ENCODE results near the gene SRP9. TPM values are rescaled to one million over a fixed set of nuclear protein-coding genes. Genes with fewer than 3 reads are reported as not detected.
A peak's percentile ranks its signal among the peaks of the same experiment; 100 is the strongest.

Gene SRP9, protein sequence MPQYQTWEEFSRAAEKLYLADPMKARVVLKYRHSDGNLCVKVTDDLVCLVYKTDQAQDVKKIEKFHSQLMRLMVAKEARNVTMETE
- total RNA-seq (2014; rRNA removed; shearing (Covaris generic); ENCODE audit: low replicate concordance), result 509 and 971 TPM in 2 replicates

DNA sequence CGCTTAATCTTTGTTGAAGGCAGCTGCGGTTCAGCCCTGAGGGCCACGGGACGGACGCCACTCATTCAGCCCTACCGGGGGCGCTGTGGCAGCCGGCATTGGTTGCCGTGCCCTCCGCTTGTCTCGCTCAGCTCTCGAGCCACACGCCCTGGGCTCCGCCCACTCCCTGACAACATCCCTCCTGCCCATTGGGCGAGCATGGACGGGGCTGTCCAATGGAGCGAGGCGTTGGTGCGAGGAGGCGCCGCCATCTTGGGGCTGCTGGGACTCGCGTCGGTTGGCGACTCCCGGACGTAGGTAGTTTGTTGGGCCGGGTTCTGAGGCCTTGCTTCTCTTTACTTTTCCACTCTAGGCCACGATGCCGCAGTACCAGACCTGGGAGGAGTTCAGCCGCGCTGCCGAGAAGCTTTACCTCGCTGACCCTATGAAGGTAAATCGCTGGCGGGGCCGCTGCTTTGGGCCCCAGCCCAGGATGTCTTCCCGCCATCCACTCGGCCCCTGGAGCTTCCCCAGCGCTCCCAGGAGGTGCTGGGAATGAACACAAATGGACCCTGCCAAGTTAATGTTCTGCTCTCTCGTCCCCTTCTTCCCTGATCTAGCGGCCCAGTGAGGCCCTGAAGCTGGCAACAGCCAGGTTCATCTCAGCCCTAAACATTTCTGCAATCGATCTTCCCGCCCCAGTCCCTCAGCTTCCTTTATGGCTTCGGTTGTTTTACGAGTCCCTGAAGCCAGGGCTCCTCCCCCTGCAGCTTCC, at the start of gene SRP9:
SRP9 (plus strand) TSS at position 244 of the 754 bp plus-strand sequence; CDS start at position 359, 115 bp downstream.
- Histone ChIP-seq H3K9me3 (no peaks in the 10 kb centered on the region), H3K27me3 (no peaks in the 10 kb centered on the region), H3K4me3 (peak within 1 kb of the TSS; percentile 92), H3K36me3 (peaks cover 38% of the 10 kb centered on the region)
- peak; percentile 100 for DNase-seq

DNA sequence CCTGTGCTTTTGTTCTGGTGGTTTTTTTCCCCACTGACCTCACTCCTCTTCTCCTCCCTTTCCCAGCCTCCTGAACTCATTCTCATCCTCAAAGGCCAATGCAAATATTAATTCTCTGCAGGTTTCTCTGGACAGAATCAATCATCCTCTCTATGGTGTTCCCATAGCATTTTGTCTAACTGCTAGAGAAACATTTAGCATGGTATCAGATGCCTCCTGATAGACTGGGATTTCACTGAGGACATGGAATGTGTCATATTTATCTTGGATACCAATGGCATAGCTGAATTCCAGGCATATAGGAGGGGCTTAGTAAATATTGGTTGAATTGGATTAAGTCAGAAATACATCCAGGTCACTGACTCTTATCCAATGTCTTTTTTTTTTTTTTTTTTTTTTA, 46.1 kb upstream of the SRP9 start:
- Histone ChIP-seq H3K9me3 (no peaks in the 10 kb centered on the region), H3K27me3 (no peaks in the 10 kb centered on the region), H3K36me3 (no peaks in the 10 kb centered on the region), H3K4me3 (no peak overlapping the region)
- DNase-seq, result no peak

DNA sequence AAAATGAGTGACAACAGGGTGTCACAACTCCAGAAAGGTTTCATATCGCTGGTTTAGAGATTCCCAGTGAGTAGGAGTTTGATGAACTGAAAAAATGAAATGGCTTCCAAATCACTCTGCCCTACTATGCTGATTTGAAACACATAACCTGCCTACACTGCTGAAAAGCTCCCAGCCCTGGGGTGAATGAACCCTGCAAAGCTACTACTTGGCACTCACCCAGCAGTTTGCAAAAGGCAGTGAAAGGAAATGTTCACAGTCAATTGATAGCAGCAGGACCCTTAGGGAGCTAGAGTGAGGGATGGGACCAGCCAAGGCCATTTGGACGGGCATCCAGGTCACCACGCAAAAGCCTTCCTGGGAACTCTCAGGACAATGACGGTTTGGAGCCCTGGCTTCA, 44.4 kb upstream of the SRP9 start:
- Histone ChIP-seq H3K36me3 (no peaks in the 10 kb centered on the region), H3K4me3 (no peak overlapping the region), H3K9me3 (no peaks in the 10 kb centered on the region), H3K27me3 (no peaks in the 10 kb centered on the region)
- no peak for DNase-seq

DNA sequence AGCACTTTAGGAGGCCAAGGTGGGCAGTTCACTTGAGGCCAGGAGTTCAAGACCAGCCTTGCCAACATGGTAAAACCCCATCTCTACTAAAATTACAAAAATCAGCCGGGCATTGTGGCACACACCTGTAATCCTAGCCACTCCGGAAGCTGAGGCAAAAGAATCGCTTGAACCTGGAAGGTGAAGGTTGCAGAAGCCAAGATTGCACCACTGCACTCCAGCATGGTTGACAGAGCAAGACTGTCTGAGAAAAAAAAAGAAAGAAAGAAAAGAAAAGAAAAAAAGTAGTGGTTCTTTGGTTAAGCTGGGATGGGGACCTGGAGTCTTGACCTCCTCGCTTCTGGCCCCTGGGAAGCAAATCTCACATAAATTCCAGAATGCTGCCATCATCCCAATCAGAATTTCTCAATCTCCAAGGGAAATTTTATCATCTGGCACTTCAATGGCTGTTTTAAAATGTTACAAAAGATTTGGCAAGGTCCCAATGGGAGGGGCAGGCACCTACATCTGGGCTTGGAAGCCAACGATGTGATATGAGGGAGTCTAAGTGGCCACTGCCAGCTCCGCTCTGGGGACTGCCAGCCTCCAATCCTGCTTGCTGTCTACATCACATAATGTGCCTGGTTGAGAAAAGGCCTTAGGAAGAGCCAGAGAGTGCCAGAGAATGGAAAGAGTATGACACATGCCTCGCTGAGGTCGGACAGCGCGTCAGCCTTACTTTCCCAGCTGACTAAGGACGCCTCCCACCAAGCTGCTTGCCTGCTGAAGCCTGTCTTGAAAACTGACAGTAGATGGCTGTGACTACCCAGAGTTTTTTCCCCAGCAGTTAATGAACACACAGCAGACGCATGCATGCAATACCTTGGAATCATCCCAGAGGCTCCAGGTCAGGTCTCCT, 42.1 kb upstream of the SRP9 start:
- no peaks in the 10 kb centered on the region for H3K27me3 ChIP-seq
- no peak overlapping the region for H3K4me3 ChIP-seq
- no peaks in the 10 kb centered on the region for H3K36me3 ChIP-seq
- H3K9me3 ChIP-seq, result no peaks in the 10 kb centered on the region
- peak; percentile 95 for DNase-seq

DNA sequence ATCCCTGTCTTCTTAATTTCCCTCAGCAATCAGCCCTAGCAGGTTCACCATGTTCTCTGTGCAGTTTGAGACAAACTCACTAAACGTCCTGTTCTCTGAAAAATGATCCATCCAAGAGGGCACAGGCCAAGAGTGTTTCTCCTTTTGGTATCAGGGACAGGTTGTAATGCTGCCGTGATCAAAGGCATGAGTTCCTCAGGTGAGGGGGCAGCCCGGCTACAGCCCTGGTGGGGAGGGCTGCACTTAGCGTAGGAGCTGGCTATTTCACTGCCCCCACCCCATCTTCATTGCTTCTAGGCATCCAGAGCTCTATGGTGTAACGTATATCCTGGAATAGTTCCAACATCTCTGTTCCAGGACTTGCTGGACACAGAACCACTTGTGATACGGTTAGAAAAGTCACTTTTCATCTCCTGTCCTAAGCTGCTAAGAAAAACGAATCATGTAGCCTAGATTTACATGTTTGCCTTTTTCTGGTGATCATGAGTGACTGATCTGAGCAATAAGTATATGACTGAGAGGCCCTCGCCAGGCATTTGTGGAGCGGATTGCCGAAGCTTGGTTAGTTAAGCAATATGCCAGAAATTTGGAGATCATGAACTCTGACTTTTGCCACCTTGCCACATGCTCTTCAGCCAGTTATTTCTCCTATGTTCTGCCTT, 41.1 kb upstream of the SRP9 start:
- DNase-seq, result no peak
- Histone ChIP-seq H3K27me3 (no peaks in the 10 kb centered on the region), H3K4me3 (no peak overlapping the region), H3K9me3 (no peaks in the 10 kb centered on the region), H3K36me3 (no peaks in the 10 kb centered on the region)

DNA sequence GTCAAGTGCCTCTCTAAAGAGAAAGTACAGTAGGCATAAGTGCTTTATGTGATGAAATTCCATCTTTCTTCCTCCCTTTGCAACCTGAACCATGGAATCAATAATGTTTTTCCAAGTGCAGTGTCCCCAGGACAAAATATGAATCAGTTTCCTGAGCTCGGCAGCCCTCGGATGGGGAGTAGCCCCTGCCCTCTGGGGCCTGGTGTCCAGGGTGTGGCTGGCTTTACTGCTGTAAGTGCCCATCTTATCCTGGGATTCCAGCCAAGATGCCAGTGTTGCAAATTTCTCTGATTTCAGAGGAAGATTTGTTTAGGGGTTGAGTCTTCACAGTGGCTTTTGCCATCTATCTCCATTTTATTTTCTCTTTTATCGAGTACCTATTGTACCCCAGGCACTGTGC, 40.5 kb upstream of the SRP9 start:
- Histone ChIP-seq H3K9me3 (no peaks in the 10 kb centered on the region), H3K27me3 (no peaks in the 10 kb centered on the region), H3K36me3 (no peaks in the 10 kb centered on the region), H3K4me3 (no peak overlapping the region)
- DNase-seq, result peak; percentile 51

DNA sequence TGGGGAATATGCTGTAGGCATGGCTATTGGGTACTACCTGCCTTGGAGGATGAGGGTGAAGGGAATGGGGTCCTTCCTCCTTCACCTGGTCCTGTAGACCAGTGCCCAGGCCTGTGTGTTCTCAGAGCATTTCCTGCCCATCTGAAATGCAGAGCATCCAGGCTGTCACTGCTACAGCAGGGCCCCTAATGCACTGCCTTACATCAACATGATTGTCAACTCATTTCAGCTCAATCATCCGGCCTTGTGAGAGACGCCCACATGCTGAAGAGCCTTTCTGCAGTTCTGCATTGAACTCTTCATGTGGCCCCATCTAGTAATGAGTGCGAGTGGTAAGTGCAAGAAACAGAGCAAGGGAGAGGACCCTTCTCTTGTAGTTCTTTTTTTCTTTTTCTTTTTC, 39.8 kb upstream of the SRP9 start:
- Histone ChIP-seq H3K36me3 (no peaks in the 10 kb centered on the region), H3K27me3 (no peaks in the 10 kb centered on the region), H3K9me3 (no peaks in the 10 kb centered on the region), H3K4me3 (no peak overlapping the region)
- DNase-seq, result no peak

DNA sequence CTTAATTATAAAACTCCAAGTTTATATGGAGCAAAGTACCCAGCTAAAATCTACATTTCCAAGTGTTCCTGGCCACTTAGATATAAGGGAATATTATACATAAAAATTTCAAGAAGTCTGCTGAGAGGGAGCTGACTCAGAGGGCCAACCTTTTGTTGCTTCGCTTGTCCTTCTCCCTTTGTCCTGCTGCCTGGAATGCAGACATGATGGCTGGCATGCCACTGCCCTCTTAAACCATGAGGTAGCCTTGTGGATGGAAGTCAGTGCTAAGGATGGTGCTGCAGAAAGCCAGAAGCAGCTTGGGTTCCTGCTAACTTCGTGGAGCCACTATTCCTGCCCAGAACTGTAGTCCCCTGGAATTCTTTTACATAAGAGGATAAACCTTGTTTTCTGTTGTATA, 38.9 kb upstream of the SRP9 start:
- H3K9me3 ChIP-seq, result no peaks in the 10 kb centered on the region
- no peak for DNase-seq
- no peak overlapping the region for H3K4me3 ChIP-seq
- no peaks in the 10 kb centered on the region for H3K36me3 ChIP-seq
- no peaks in the 10 kb centered on the region for H3K27me3 ChIP-seq

DNA sequence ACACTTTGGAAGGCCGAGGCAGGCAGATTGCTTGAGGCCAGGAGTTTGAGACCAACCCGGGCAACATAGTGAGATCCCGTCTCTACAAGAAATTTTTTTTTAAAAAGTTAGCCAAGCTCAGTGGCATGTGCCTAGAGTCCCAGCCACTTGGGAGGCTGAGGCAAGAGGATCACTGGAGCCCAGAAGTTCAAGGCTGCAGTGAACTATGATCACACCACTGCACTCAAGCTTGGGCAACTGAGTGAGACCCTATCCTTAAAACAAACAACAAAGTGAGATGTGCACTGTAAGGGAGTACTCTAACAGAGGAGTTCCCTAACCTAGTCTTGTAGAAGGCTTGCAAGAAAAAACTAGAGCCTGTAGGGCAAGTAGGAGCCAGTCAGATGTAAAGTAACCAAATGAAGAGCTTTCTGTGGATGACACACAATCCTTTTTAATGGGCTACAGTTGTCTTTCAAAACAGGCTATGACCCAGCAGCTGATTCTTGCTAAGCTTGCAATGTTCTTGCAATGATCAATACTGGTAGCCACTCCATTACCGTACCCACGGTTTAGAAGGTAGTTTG, 38.0 kb upstream of the SRP9 start:
- no peaks in the 10 kb centered on the region for H3K9me3 ChIP-seq
- no peaks in the 10 kb centered on the region for H3K27me3 ChIP-seq
- DNase-seq, result no peak
- H3K36me3 ChIP-seq, result no peaks in the 10 kb centered on the region
- no peak overlapping the region for H3K4me3 ChIP-seq

DNA sequence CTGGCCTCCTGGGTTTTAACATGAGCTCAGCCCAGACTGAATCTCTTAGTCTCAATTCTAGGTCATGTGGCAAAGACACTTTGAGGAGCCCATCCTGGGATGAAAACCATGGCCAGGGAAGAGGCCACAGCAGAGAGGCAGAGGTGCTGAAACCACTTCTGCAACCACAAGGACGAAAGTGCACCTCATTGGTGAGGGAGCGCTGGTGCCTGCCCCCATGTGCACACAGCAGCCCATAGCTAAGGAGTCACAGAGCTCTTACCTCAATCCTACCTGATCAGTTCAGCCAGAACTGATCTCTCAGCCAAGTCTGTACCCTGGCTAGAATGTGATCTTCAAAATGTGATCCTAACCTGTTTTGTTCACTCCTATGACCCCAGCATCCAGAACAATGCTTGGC, 32.9 kb upstream of the SRP9 start:
- Histone ChIP-seq H3K4me3 (no peak overlapping the region), H3K27me3 (no peaks in the 10 kb centered on the region), H3K36me3 (no peaks in the 10 kb centered on the region), H3K9me3 (no peaks in the 10 kb centered on the region)
- no peak for DNase-seq

DNA sequence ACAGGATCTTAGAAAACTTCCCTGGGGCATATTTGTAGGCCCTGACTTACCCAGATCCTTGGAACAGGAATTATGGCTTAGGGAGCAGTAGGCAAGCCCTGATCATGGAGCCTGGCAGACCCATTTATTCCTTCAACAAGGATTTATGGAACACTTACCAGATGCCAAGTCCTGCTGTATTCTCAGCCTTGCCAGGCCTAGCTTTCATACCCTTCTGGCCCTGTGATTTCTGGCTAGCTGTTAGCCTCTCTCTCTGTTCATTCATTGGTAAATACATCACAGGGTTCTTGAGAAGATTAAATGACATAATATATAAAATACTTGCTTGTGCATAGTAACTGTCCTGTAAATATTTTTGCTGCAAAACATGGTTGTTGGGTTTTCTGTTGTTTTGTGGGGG, 32.4 kb upstream of the SRP9 start:
- Histone ChIP-seq H3K36me3 (no peaks in the 10 kb centered on the region), H3K27me3 (no peaks in the 10 kb centered on the region), H3K9me3 (no peaks in the 10 kb centered on the region), H3K4me3 (no peak overlapping the region)
- DNase-seq, result peak; percentile 76

DNA sequence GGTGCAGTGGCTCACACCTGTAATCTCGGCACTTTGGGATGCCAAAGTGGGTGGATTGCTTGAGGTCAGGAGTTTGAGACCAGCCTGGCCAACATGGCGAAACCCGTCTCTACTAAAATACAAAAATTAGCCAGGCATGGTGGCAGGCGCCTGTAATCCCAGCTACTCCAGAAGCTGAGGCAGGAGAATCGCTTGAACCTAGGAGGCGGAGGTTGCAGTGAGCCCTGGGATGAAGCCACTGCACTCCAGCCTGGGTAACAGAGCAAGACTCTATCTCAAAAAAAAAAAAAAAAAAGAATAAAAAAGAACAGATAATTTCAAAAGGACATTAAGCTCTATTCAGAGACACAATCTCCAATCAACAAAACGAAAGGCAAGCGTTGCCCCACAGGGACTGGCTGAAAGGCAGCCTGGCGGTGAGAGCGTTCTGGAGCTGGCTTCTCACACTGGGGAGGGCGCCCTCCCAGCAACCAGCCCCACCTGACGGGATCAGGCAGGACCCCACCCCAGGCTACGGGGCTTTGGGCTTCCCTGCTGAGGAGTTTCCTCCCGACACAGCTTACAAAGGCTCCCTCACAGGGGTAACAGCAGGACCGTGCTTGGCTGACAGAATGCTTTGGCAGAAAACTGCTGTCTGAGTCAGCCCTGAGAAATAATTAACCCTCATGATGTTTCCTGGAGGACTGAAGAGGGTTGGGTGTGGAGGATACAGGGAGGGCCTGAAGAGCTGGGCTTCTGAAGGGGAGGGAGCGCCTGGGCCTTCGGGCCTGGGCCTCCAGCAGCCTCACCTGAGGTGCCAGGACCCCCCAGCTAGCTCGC, 31.1 kb upstream of the SRP9 start:
- Histone ChIP-seq H3K4me3 (peak overlapping the region; percentile 37), H3K9me3 (no peaks in the 10 kb centered on the region), H3K27me3 (no peaks in the 10 kb centered on the region), H3K36me3 (no peaks in the 10 kb centered on the region)
- DNase-seq, result peak; percentile 91

DNA sequence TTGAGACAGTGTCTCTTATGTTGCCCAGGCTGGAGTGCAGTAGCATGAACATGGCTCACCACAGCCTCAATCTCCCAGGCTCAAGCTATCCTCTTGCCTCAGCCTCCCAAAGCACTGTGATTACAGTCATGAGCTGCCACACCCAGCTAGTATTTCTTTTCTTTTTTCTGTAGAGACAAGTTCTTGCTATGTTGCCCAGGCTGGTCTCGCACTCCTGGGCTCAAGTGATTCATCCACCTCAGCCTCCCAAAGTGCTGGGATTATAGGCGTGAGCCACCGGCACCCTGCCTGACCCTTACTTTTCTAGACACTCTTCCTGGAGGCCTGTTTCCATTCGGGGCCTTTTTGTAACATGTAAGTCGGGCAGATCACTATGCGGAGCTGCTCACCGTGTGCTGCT, 30.1 kb upstream of the SRP9 start:
- DNase-seq, result peak; percentile 91
- H3K4me3 ChIP-seq, result no peak overlapping the region
- H3K27me3 ChIP-seq, result no peaks in the 10 kb centered on the region
- no peaks in the 10 kb centered on the region for H3K9me3 ChIP-seq
- H3K36me3 ChIP-seq, result no peaks in the 10 kb centered on the region

DNA sequence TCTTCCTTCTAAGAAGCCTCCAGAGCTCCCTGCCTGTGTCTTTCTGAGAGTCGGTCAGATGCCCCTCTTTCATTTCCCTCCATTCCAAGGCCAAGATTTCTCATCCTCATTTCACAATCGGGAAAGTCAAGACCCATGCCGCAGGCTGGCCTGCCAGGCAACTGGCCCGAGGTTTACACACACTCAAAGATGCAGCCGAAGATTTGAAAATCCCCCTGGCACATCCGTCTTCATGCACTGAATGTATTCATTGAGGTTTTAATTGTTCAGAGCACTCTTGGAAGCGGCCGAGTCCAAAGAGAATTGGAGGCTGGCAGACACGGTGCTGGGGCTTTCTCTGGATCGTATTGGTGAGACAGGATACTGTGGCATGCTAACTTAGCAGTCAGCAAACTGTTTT, 29.1 kb upstream of the SRP9 start:
- H3K9me3 ChIP-seq, result no peaks in the 10 kb centered on the region
- no peaks in the 10 kb centered on the region for H3K36me3 ChIP-seq
- no peak overlapping the region for H3K4me3 ChIP-seq
- no peaks in the 10 kb centered on the region for H3K27me3 ChIP-seq
- peak; percentile 84 for DNase-seq

DNA sequence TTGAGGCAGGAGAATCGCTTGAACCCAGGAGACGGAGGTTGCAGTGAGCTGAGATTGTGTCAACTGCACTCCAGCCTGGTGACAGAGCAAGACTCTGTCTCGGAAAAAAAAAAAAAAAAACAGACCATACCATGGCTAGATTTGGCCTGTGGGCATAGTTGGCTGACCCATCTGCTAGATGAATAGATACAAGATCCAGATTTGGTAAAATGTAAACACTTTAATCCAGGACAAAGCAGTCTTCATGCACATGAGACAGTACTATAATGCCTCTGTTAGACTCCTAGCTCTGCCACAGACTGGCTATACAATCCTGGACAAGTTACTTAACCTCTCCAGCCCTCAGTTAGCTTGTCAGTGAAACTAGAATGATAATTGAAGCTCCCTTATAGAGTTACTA, 27.9 kb upstream of the SRP9 start:
- DNase-seq, result no peak

DNA sequence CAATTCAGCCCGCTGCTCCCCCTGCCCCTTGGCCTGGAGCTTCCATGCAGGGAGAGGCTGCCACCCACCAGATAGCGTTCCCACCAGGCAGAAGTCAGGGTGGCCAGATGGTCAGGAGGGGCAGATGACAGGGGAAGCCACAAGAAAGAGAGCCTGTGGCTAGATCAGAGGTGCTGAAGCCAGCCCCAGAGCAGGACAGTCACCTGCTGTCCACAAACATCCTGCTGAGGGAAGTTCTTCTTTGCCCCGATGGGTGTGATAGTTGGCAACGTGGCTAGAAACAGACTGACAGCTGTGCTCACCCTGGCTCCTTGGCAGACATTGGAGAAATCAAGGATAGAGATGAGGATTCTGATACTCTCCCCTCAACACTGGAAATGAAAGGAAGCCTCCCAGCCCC, 27.2 kb upstream of the SRP9 start:
- no peak overlapping the region for H3K4me3 ChIP-seq
- no peaks in the 10 kb centered on the region for H3K27me3 ChIP-seq
- no peak for DNase-seq
- H3K36me3 ChIP-seq, result no peaks in the 10 kb centered on the region
- no peaks in the 10 kb centered on the region for H3K9me3 ChIP-seq

More for the DNA sequence above, 27.9 kb upstream of the SRP9 start:
- Histone ChIP-seq H3K4me3 (no peak overlapping the region), H3K9me3 (no peaks in the 10 kb centered on the region), H3K36me3 (no peaks in the 10 kb centered on the region), H3K27me3 (no peaks in the 10 kb centered on the region)

Data from MG63 (cell line).